NCI-H1105 treated with DMSO at 0.1 percent for 48 hours (cell line): Measurements from ENCODE around the gene RNASEH1.

Experiments
- DNase-seq: peaks from one replicate; lab custom pipeline; 2025; lab: John Stamatoyannopoulos, UW

The RNASEH1 gene

DNA sequence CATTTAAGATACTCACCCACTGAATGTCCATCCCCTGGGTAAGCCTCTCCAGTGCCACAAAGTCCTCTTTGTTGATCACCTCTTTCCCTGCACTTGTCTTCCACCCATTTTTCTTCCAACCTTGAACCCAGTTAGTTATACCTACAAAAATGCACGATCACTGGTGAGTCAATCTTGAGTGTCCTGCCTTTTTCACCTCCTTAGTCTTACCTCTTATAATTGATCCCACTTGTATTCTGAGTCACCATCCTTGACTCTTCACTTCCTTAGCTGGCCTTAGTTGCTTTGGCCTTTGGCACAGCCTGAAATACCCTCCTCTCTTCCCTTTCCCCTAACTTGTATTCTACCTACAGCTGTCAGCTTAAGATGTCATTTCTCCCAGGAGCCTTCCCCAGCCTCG, 10.2 kb downstream of the RNASEH1 start:
- no peak for DNase-seq

DNA sequence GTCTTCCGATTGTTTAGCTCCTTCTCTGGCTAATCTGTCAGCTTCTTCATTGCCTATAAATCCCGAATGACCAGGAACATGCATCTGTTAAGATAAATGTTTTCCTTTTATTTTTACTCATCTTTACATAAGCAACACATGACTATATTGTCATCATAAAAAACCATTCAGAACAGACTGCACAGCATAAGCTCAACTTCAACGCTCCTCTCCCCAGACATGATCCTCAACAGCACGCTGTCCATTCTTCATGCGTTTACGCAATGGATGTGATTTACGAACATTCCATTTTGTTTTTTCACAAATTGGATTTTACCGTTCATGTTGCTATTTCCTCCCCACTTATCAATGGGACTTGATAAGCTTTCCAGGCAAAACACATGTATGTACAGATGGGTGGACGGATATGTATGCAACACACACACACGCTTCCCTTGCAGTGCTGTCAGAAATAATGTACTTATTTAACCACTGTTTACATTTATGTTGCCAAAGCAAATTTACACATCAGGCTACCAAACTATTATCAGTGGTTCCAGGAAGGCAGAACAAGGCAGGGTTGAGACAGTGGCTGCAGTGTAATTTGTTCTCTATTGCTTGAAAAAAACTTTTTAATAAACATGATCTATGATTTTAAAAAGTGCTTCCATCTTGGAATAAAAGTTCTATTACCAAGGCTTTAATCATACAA, 12.2 kb downstream of the RNASEH1 start:
- no peak for DNase-seq

DNA sequence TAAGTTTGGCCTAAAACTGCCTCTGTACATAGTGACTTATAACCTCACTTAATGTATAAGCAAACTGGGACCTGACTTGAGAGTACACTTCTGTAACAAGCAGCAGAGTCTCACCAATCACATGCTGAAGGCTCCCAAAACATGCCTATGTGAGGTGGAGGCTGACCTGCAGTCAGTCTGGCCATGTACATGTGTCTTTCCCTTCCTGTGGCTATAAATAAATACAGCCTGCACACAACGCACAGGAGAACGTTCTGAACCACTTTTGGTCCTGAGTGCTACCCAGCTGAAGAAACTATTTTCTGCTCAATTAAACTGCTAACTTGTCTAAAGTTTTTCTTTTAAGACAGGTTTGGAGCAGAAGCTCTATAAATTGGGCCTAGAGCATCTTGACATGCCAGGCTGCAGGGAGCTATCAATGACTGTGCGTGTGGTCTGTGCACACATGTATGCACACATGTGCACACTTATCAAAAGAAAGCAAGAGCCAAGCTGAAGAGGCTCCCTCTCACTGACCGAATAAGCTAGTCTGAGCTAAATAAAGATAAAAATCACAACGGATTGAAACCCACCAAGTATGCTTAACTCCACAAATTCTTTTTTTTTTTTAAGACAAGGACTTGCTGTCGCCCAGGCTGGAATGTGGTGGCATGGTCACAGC, 15.0 kb downstream of the RNASEH1 start:
- no peak for DNase-seq

DNA sequence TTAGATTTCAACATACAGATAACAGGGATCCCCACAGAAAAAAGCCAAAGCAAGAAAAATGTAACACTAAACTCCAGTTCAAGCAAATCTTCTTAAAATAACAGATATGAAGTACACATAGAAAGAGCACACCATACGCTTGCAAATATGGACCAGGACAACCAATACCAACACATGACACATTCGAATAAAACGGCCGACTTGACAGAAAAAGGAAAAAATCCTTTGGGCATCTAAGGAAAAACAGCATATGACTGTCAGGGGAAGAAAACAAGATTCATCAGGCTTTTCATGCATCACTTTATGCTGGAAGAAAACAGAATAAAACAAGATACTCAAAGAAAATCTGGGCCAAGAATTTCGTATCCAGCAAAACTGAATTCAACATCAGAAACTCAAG, 16.0 kb downstream of the RNASEH1 start:
- DNase-seq = no peak

- no peak for DNase-seq
Observed at GRCh38 chr2:3539836-3540235, 18.3 kb downstream of the RNASEH1 start.

DNA sequence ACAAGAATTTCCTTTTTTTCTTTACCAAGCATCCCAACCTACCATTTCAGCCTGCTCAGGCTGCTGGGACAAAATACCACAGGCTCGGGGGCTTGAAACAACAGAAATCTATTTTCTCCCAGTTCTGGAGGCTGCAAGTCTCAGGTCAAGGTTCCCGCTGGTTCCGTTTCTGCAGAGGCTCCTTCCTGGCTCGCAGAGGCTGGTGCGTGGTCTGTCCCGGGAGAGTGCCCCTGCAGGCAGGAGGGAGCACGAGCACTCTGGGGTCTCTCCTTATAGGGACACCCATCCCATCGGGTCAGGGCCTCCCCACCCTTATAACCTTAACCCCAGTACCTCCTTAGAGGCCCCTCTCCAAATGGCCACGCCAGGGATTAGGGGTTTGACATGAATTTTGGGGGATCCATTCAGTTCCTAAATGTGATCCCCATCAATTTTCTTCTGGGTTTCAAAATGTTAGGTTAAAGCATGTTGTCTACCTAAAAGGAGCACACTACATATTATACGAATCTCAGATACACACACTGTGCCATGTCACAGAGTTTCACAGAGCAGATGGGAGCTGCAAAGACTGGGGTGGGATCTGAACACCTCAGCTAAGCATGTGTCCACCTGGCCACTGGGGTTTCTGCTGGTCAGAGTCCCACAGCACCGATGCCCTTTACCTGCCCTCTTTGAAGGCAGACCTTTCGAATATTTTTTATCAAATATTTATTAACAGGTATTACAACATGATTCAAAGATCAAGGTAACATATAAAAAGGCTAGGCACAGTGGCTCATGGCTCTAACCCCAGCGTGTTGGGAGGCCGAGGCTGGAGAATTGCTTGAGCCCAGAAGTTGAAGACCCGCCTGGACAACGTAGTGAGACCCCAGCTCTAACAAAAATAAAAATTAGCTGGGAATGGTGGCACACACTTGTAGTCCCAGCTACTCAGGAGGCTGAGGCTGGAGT, 21.2 kb downstream of the RNASEH1 start:
- DNase-seq = no peak

DNA sequence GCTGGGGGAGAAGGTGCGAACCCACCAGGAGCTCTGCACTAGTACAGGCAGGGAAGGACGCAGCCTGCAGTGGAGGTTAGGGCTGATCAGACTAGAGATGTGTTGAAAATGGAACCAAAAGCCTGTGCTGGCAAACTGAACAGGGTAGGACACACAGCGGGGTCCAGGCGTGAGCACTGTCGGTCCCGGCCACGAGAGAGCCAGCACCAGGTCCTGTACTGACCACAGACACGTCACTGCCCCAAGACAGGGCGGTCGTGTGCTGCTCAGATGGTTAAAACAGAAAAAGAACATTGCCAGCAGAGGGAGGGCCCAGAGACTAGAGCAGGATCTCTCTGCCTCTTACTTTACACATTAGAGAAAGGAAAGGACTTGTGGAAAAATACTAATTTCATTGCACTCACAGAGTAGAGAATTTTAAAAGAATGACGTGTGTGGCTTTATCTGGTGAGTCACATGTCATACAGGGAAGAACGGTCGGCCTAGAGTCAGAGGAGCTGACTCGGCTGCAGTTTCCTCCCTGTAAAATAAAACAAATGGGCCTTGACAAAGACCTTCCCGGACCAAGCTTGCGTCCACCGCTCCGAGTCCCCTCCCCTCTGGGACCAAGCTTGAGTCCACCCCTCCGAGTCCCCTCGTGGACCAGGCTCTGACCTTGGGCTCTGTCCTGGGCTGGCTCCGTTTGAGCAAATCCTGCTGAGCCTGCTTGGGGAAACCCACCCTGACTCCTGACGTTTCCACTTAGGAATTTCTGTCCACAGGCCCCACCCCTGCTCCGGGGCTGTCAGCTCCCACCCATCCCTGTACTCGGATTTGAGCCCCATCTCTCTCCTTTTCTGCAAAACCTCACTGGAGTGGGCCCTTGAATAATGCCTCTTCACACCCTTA, 22.1 kb downstream of the RNASEH1 start:
- no peak for DNase-seq

DNA sequence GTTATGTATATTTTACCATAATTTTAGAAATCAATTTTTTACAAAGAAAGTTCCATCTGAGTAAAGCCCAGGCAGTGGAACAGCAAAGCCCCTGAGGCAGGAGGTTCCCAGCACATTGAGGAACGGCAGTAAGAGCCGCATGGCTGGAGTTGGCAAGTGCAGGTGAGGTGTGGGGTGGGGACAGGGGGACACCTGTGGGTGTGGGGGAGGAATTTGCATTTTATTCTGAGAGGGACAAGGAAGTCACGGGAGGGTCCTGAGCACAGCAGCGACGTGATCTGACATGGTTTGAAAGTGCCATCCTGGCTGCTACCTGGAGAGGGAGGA, 22.7 kb downstream of the RNASEH1 start:
- DNase-seq = no peak

DNA sequence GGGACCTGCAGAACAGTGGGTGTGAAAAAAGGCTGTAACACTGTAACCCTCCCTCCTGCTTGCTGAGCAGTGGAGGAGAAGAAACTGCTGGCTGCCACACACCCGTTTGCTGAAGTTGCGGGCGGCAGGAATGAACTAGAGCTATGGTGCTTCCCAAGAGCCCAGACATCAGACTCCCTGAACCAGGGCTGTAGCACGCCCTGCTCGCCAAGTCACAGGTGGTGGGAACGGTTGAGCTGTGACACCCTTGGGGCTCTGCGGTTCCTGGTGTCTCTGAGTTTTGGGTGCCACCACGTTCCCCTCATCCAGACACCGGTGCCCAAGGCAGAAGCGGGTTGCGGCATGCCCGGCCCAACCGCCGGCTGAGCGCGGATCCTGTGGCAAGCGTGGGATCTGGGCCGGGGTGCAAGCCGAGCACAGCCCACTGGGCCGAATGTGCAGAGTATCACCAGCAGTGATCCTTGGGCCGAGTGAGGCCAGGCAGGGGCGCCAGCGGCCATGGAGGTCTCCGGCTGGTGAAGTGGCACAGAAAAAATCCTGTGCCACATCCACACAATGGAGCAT, 23.8 kb downstream of the RNASEH1 start:
- no peak for DNase-seq

DNA sequence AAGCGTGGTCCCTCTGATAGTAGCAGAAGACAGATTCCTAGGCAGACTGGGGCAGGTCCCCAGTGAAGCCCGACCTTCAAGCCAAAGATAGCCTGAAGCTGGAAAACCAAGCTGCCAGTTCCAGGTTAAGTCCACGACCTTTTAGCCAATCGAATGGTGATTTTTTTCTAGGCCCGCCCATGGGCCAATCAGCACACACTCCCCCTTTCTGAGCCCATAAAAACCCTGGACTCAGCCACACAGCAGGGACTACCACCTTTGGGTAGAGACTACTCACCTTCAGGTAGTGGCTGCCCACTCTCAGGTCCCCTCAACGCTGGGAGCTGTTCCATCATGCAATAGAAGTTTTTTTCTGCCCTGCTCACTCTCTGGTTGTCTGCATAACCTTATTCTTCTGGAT, 24.3 kb downstream of the RNASEH1 start:
- no peak for DNase-seq

- no peak for DNase-seq
Observed at GRCh38 chr2:3532941-3533340, 25.2 kb downstream of the RNASEH1 start.

DNA sequence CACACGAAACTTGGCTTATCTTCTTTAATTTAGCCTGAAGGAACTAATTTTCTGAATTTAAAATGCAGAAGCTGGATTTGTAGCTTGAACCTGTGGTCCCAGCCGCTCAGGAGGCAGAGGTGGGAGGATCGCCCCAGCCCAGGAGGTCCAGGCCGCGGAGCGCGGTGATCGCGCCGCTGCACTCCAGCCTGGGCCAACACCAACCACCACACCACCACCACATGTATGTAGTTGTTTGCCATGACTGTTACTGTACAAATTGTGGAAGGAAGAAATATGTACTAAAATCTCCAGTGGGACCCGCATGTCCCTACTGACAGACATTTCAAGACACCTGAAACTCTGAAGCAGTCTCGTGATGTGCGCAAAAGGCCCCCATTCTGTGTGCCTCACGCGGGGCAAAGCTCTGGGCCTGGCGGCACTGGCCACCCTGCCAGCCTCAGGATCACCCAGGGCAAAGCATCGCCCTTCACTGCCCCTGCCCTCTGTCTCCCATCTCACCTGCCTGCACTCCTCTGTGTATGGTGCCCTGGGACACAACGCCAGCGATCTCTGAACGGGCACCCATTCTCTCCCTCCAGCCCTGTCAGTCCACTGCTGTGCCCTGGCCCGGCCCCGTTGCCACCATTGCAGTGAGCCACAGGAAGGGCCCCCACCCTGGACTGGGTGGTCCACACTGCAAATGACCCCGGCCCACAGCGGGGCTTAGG, 28.7 kb downstream of the RNASEH1 start:
- no peak for DNase-seq

GRCh38 chr2:3527886-3528785, 30.0 kb downstream of the RNASEH1 start:
- no peak for DNase-seq

DNA sequence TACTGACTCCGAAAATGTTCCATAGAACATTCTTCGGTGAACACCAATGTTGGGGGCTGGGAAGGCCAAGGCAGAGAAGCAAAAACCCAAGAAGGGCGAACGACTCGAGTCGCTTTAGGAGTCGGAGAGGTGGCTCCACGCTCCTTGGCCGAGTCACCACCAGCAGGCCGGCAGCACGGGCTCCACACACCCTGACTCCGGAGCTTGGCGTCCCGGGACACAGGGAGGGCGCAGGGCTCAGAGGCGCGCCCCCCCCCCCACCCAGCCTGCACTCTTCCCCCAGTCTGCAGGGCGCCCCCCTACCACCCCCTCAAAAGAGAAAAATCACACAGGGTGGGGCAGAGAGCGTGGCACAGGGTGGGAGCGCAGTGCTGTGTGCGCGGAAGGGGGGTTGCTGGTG, 31.3 kb downstream of the RNASEH1 start:
- DNase-seq = no peak

- DNase-seq = no peak
Observed at GRCh38 chr2:3523551-3524041, 34.5 kb downstream of the RNASEH1 start.

DNA sequence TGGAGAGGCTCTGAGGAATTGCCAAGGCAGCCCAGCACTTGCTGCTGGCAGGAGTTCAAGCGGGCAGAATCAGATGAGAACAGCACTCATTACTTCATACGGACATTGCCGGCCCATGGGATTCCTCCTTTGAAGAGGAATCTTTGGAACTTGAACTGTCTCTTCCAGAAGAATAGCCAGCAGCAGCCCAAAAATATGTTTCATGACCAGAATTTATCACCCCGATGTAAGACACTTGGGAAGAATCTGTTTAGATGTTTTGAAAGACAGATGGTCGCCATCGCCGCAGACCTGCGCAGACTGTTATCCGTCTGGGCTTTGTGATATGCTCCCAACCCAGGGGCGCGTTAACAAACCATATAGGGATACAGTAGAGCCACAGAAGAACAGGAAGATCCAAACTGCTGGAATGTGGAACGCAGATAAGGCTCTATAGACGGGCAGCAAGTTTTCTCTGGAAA, 35.1 kb downstream of the RNASEH1 start:
- no peak for DNase-seq

DNA sequence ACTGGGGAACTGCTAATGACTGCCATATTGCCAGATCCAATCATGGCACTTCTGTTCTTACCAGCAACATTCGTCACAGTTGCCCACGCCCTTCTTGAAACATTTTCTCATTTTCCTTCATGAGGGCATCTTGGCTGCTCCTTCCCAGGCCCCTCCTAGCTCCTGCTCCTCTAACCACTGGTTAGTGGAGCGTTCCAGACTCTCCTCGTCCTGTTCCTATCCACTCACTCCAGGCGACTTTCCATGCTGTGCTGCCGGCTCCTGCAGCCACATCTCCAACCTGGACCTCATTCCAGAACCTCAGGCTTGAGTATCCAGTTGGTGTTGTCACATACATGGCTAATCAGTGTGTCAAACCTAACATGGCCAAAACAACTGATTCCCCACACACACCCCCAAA, 37.5 kb downstream of the RNASEH1 start:
- DNase-seq = no peak

DNA sequence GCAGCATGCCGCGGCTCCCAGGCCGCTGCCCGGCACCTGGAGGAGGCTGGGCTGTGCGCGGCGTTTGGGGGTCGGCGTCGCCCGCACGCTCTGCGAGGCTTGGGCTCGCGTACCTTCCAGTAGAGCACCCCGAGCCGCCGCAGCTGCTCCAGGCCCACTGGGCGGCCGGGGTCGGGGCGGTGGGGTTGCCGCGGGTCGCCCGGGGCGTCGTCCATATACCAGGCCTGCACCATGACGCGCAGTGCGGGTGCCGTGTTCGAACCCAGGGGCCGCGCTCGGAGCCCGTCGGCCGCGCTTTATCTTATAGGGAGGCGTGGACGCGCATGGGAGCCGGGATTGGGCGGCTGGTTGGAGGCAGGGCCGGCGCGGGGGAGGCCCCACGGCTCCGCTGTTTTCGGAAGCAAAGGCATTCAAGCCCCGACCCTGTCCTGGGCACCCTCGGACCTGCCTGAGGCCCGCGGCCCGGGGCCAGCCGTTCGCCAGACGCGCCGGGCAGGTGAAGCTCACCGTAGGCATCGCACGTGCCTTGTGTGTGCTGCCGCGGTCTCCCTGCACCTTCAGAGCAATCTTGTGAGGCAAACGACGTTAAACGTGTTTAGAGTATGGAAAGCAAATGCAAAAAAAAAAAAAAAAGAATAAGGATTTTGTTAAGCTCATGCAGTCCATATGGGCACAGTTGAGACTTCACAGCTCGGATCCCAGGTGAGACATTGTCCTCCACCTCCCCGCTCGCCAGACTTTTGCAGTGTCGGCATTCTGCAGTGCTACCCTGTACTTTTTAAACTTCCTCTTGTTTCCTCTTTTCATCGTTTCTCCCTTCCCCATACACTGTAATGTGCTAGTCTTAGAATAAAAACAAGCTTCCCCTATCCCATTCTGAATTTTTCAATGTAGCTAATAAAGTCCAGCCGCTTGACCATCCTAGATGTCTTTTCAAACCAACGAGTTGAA, 38.6 kb downstream of the RNASEH1 start, which contains the start of gene ADI1:
ADI1 (minus strand) TSS at position 277 of the 951 bp plus-strand sequence; CDS start at position 233, 44 bp downstream.
- DNase-seq = peak; percentile 59
